CD14-positive monocyte (primary cell): ENCODE results near the gene TRPV3. TPM values are rescaled to one million over a fixed set of nuclear protein-coding genes. Genes with fewer than 3 reads are reported as not detected.

ENCODE experiments used
- DNase-seq, 3 donors: peaks; one replicate each; pipeline ENCODE4 v3.0.0-alpha.2; 2011 to 2022
- H2AFZ ChIP-seq: 2 replicates; pipeline ENCODE4 v1.6.0; 2012; ENCODE audit warnings: mild to moderate bottlenecking, low read depth, low read length, inconsistent platforms; ENCODE audit not compliant: insufficient read depth, poor library complexity, severe bottlenecking
- H3K27ac ChIP-seq, 2 donors: 1 replicate in 1 of 2; 2 replicates in 1 of 2; pipeline ENCODE4 v1.5.1; 2012 to 2013; ENCODE audit warnings: low read length in 2 of 2, control low read depth in 1 of 2, inconsistent platforms in 1 of 2, low read depth in 1 of 2, mild to moderate bottlenecking in 1 of 2
- H3K27me3 ChIP-seq, 2 donors: one replicate each; pipeline versions ENCODE4 v1.6.0 to v1.6.1; 2011 to 2013; ENCODE audit warnings: low read length in 2 of 2; ENCODE audit not compliant: control insufficient read depth in 2 of 2, insufficient read depth in 2 of 2
- H3K36me3 ChIP-seq, 2 donors: replicated peaks in 1 of 2; 1 replicate in 1 of 2; 2 replicates in 1 of 2; pipeline versions ENCODE4 v1.5.1 to v1.6.1; 2012 to 2013; ENCODE audit warnings: low read length in 2 of 2, control low read depth in 1 of 2, inconsistent platforms in 1 of 2, mild to moderate bottlenecking in 1 of 2; ENCODE audit not compliant: insufficient read depth in 2 of 2, control insufficient read depth in 1 of 2
- H3K4me1 ChIP-seq, 2 donors: 1 replicate in 1 of 2; 2 replicates in 1 of 2; pipeline versions ENCODE4 v1.5.1 to v1.6.1; 2012 to 2013; ENCODE audit warnings: low read length in 2 of 2, control low read depth in 1 of 2, inconsistent platforms in 1 of 2, mild to moderate bottlenecking in 1 of 2, moderate library complexity in 1 of 2; ENCODE audit not compliant: insufficient read depth in 2 of 2, control insufficient read depth in 1 of 2
- H3K4me2 ChIP-seq: replicated peaks from 2 replicates; pipeline ENCODE3; 2012; ENCODE audit warnings: low read length, moderate library complexity, mild to moderate bottlenecking; ENCODE audit not compliant: poor library complexity, severe bottlenecking; ENCODE audit errors: extremely low read depth
- H3K4me3 ChIP-seq, 3 experiments: fragments of 200-600 bp in 1 of 3; sonication (generic) in 1 of 3; replicated peaks in 1 of 3; 1 replicate in 2 of 3; 2 replicates in 1 of 3; pipeline ENCODE4 v1.5.1; 2011 to 2013; ENCODE audit warnings: low read length in 3 of 3, mild to moderate bottlenecking in 3 of 3, control low read depth in 2 of 3, low read depth in 2 of 3, inconsistent platforms in 1 of 3, moderate library complexity in 1 of 3
- H3K79me2 ChIP-seq: 2 replicates; pipeline ENCODE4 v1.6.0; 2012; ENCODE audit warnings: mild to moderate bottlenecking, control low read depth, inconsistent platforms, low read length, moderate library complexity; ENCODE audit not compliant: insufficient read depth
- H3K9ac ChIP-seq: 2 replicates; pipeline ENCODE4 v1.6.0; 2017; ENCODE audit warnings: low read length, mild to moderate bottlenecking; ENCODE audit not compliant: insufficient read depth, poor library complexity, severe bottlenecking
- H3K9me3 ChIP-seq, 2 donors: replicated peaks in 1 of 2; 1 replicate in 1 of 2; 2 replicates in 1 of 2; pipeline versions ENCODE4 v1.5.1 to v1.6.1; 2012 to 2013; ENCODE audit warnings: low read length in 2 of 2, control low read depth in 1 of 2; ENCODE audit not compliant: control insufficient read depth in 1 of 2, insufficient read depth in 1 of 2
- H4K20me1 ChIP-seq: 2 replicates; pipeline ENCODE4 v1.6.0; 2012; ENCODE audit warnings: mild to moderate bottlenecking, low read length, control low read depth, moderate library complexity; ENCODE audit not compliant: insufficient read depth
- H3K27ac Mint-ChIP-seq, 7 donors: one replicate each; pipeline ENCODE4 v1.8.0; 2020; ENCODE audit warnings: mild to moderate bottlenecking in 7 of 7, mixed read lengths in 7 of 7, moderate library complexity in 6 of 7, inconsistent platforms in 2 of 7
- H3K27me3 Mint-ChIP-seq, 3 donors: one replicate each; pipeline ENCODE4 v1.8.0; 2021 to 2022; ENCODE audit warnings: low read depth in 3 of 3, mild to moderate bottlenecking in 3 of 3, mixed read lengths in 3 of 3, moderate library complexity in 3 of 3, inconsistent platforms in 1 of 3
- H3K36me3 Mint-ChIP-seq, 2 donors: one replicate each; pipeline ENCODE4 v1.8.0; 2020; ENCODE audit warnings: mixed read lengths in 2 of 2, inconsistent platforms in 1 of 2, mild to moderate bottlenecking in 1 of 2
- H3K4me1 Mint-ChIP-seq: one replicate; pipeline ENCODE4 v1.8.0; 2020; ENCODE audit warnings: mild to moderate bottlenecking, mixed read lengths
- H3K4me3 Mint-ChIP-seq, 2 donors: one replicate each; pipeline ENCODE4 v1.8.0; 2020; ENCODE audit warnings: mild to moderate bottlenecking in 2 of 2, mixed read lengths in 2 of 2, moderate library complexity in 1 of 2
- H3K9me3 Mint-ChIP-seq, 7 donors: one replicate each; pipeline ENCODE4 v1.8.0; 2020 to 2022; ENCODE audit warnings: mixed read lengths in 7 of 7, mild to moderate bottlenecking in 6 of 7, moderate library complexity in 6 of 7, inconsistent platforms in 2 of 7
- CTCF ChIP-seq: fragments of 200-600 bp; IDR thresholded peaks from one replicate; pipeline ENCODE4 v1.8.0; 2022; ENCODE audit warnings: antibody characterized with exemption, mild to moderate bottlenecking
- WGBS: methylation state at CpG from one replicate; pipeline ENCODE4 v1.1.5; 2013; ENCODE audit warnings: missing lambda C conversion rate; ENCODE audit not compliant: insufficient coverage; 5-methylcytosine and 5-hydroxymethylcytosine counted together
- intact Hi-C, 2 donors: fragments of 100-400 bp; cut with micrococcal nuclease; formaldehyde crosslinking; loops; one replicate each; pipeline versions ENCODE4 v1.15.0 to v1.15.1; 2023
- polyA plus RNA-seq, 3 donors: library from polyadenylated mRNA; depleted of rRNA in 1 of 3; unstranded in 2 of 3; stranded (reverse) in 1 of 3; fragments of 300-500 nt in 2 of 3; fragments of >200 nt in 1 of 3; fragmentation: Illumina TruSeq in 2 of 3; gene quantifications; 1 replicate in 2 of 3; 2 replicates in 1 of 3; pipeline ENCODE4 v1.2.3, GENCODE V29; 2012 to 2021

TRPV3 gene
- polyA plus RNA-seq, 3 donors = 0.01 TPM; not detected in 2

- Histone ChIP-seq H3K79me2 (no peaks in the 10 kb centered on the region), H3K4me3 (no peak overlapping the region), H3K27ac (no peak overlapping the region), H4K20me1 (no peaks in the 10 kb centered on the region), H2AFZ (no peak overlapping the region), H3K9ac (no peak overlapping the region), H3K4me1 (no peaks in the 10 kb centered on the region), H3K4me2 (no peak overlapping the region), H3K36me3 (no peaks in the 10 kb centered on the region), H3K27me3 (no peaks in the 10 kb centered on the region), H3K9me3 (peaks cover 0 to 3% of the 10 kb centered on the region in 2 donors)
- Mint-ChIP-seq H3K9me3 (peaks cover 3 to 18% (median 9%) of the 10 kb centered on the region in 7 donors), H3K27ac (no peak overlapping the region), H3K4me3 (no peak overlapping the region), H3K27me3 (peaks cover 0 to 6% (median 4%) of the 10 kb centered on the region in 3 donors), H3K36me3 (no peaks in the 10 kb centered on the region), H3K4me1 (peaks cover 5% of the 10 kb centered on the region)
- intact Hi-C loops = no loop called here
- DNase-seq = no peak
- WGBS = 96% methylated on average over 20 of the region's 21 CpGs
- TF ChIP-seq CTCF = no peak
Observed at GRCh38 chr17:3472137-3472536, 85.5 kb downstream of the TRPV3 start.

GRCh38 chr17:3471599-3471998 lies 86.0 kb downstream of the TRPV3 start, which contains the start of gene SPATA22:
Gene SPATA22, minus strand, starts transcription at chr17:3471819. Its CDS starts 2,494 bp downstream, at chr17:3469325.
- Histone ChIP-seq H3K9me3 (peaks cover 0 to 3% of the 10 kb centered on the region in 2 donors), H3K4me1 (no peaks in the 10 kb centered on the region), H3K4me3 (no peak within 1 kb of the TSS), H3K9ac (no peak within 1 kb of the TSS), H4K20me1 (no peaks in the 10 kb centered on the region), H3K27ac (no peak within 1 kb of the TSS), H3K27me3 (no peaks in the 10 kb centered on the region), H2AFZ (no peak within 1 kb of the TSS), H3K79me2 (no peaks in the 10 kb centered on the region), H3K4me2 (no peak within 1 kb of the TSS), H3K36me3 (no peaks in the 10 kb centered on the region)
- H3K27me3 Mint-ChIP-seq = peaks cover 0 to 6% (median 4%) of the 10 kb centered on the region in 3 donors
- no peak for TF ChIP-seq CTCF
- peaks cover 5% of the 10 kb centered on the region for H3K4me1 Mint-ChIP-seq
- H3K4me3 Mint-ChIP-seq = no peak within 1 kb of the TSS
- H3K9me3 Mint-ChIP-seq = peaks cover 3 to 18% (median 9%) of the 10 kb centered on the region in 7 donors
- no peaks in the 10 kb centered on the region for H3K36me3 Mint-ChIP-seq
- intact Hi-C loops = no loop called here
- DNase-seq = no peak
- H3K27ac Mint-ChIP-seq = peak within 1 kb of the TSS in 1 of 7 donors; percentile 48
- 98% methylated on average over 37 of the region's 38 CpGs for WGBS
